ENCODE measurements around the gene SLF1.
"Not testable (repeated sequence)": the region's sequence is repeated elsewhere in the genome, so short reads cannot be mapped to it uniquely, and the experiment has no call there.

The SLF1 gene

DNA sequence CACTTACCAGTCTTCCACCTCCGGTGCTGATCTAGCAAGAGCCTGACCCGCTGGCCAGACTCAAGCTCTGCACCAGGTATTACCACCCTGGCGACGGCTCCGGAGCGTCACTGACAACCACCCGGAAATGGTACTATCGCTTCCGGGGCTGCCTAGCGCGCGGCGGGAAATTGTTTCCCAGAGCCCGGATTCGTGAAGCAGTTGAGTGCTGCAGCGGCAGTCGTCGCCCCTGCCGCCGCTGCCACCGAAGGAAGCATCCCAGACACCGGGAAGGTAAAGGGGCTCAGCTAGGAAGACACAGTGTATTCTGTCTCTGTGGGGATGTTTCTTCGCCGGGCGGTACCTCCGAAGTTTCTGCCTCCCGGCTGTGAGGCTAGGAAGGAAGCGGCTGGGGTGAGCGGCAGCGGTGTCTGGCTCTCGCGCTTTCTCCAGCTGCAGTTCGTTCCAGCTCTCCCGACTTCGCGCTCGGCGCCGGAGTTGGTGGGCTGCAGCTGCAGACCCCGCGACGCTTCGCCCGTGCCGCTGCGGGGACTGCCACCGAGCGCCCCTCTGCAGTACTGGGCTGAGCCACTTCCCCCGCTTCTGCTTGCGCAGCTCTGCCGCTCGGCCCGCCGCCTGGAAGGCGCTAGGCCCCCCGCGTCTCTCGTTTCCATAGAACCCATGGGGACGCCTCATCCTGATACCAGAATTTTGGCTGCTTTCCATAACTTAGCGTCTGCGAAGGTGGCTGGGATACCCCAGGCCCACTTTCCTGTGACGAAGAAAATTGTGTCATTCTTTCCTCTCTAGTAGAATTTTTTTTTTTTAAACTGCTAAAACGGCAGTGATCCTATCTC, at the start of gene SLF1, which contains the start of gene KIAA0825:
Gene SLF1, plus strand, starts transcription at position 177 of the 836 bp plus-strand sequence. CDS start 10,142 bp downstream, outside the sequence.
Gene KIAA0825, minus strand, starts transcription at position 112 of the 836 bp plus-strand sequence. CDS start 81,478 bp downstream, outside the sequence.
- DNase-seq (ENCODE audit: low spot score) = peak; percentile 92

DNA sequence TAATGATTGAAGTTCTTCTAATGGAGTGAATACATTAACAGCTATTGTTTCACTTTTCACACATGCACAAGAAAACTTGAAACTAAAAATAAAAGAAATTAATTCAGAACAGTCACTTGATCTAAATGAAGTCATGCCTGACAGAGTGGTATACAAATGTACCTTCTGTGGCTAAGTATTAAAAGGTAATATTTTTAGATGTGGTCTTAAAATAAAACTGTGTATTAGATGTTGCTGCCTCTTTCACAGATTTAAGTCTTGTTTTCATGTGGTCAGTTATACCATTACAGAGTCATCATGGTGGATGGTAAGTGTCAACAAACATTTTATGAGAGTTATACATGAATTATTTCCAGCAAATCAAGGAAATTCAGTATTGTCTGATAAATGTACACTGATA, 47.1 kb upstream of the SLF1 start:
- no peak for DNase-seq (ENCODE audit: low spot score)

DNA sequence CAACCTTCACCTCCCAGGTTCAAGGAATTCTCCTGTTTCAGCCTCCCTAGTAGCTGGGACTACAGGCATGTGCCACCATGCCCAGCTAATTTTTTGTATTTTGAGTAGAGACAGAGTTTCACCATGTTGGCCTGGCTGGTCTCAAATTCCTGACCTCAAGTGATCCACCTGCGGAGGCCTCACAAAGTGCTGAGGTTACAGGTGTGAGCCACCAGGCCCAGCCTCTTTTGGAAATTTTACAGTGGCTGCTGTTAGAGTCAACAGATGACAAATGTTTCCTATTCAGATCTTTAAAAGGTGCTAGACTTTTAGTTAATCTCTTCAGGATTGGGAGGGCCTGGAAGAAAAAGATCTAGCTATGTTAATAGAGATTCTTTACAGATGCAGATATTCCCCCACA, 45.1 kb upstream of the SLF1 start:
- DNase-seq (ENCODE audit: low spot score) = not testable (repeated sequence)

DNA sequence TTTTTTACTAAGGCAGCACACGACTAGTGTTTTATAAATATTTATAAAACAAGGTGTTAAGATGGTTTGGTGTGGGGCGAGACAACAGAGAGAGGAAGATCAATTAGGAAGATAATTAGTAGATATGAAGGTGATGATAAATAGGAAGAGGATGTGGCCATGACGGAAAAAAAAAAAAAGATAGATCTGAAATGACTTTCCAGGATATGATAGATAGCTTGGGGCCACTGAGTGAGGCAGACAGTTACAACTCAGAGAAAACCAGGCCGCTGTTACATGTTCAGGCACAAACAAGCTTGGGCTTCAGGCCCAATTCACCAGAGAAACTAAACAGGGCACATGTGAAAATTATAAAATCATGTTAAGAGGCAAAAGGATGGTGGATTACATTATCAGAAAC, 43.3 kb upstream of the SLF1 start:
- no peak for DNase-seq (ENCODE audit: low spot score)

DNA sequence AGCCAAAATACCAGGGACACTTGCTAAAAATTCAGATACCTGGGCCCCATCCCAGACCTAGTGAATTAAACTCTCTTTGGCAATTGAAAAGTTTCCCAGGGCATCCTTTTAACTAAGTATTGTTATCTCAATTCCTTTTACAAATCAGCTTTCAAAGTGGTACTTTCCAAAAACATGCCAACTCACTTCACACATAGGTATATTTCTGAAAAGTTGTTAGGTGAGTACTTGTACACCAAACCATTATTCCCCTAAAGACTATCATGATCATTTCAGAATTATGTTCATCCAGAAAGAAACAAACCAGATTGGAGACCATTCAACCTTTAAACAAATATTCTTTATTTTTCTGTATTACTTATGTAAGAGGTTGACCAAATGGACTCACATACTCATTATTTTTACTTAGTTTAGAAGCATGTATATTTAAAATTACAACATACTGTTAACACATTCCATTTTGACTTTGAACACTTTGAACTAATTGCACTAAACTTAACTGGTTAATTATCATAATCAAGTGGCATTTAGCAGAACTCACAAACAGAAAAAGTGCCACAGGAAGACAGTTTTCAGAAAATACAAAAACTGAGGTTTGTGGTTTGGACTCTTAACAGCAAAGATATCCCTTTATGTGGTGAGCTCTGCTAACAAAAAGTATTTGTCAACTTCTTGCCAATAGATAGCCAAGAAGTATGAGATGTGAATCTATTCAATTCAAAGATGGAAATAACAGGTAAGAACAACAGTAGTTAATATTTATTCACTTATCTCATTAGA, 40.8 kb upstream of the SLF1 start:
- DNase-seq (ENCODE audit: low spot score) = no peak

DNA sequence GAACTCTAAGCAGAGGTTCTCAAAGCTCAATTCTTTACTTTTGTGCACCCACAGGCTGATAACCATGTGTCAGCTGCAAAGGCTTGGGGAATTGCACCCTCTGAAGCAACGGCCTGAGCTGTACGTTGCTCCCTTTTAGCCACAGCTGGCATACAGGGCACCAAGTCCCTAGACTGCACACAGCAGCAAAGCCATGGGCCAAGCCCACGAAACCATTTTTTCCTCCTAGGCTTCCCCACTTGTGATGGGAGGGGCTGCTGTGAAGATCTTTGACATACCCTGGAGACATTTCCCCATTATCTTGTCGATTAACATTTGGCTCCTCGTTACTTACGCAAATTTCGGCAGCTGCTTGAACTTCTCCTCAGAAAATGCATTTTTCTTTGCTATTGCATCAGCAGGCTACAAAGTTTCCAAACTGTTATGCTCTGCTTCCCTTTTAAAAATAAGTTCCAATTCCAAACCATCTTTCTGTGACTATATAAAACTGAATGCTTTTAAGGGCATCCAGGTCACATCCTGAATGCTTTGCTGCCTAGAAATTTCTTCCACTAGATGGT, 23.1 kb upstream of the SLF1 start:
- no peak for DNase-seq (ENCODE audit: low spot score)

DNA sequence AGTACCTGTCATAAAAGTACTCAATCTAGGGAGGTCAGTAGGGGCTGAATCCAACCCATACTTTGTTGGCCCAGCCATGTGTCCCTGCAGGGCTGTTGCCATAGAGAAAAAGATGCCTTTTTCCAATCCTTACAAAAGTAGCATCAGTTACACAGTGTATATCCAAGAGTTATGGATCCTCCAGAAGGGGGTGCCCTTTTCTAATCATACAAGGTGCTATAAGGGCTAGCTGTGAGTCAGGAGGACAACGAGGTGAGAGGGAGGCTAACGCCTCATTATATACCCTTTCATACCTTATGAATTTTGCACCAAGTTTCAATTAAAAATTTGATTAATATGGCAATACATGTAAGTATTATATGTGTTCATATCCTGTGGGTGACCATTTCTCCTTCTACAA, 4.9 kb upstream of the SLF1 start:
- DNase-seq (ENCODE audit: low spot score) = no peak

DNA sequence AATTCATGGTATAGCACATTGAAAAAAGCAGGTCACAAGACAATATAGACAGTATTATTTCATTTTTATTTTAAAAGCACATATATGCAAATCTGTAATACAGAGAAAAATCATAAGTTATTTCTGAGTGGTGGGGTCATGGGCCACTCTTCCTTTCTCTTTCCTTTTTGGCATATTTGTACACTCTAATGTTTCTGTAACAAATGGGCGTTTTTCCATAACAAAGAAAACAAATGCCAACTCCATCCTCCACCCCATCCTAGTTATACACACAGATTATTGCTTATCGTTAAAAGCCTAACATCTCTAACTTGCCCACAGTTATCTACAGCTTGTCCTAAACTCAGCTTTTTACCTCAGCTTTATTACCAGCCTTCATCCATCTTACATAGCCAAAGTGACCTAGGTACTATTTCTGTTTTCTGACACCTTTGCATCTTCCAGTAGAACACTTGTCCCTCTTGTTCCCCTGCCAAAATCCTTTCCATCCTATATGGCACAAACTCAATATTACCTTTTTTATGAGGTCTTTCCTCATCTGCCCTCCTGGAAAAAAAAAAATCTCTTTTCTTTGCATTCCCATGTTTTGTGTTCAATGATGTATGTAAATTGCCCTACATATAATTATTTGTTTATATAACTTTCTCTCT, 4.2 kb upstream of the SLF1 start:
- no peak for DNase-seq (ENCODE audit: low spot score)

DNA sequence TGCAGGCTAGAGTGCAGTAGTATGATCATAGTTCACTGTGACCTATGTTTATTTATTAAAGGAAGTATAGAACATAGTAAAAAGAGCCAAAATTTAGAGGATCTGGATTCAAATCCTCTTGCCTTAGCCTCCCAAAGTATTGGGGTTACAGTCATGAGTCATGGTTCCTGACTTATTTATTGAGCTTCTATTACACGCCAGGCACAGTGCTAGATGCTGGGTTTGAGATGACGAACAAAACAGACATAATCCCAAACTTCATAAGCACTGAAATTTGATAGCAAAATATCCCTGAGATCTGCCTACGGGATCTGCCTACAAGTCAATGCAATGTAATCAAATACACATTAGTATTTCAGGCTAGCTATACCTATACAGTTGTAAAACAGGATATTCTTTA, 2.6 kb upstream of the SLF1 start:
- no peak for DNase-seq (ENCODE audit: low spot score)

DNA sequence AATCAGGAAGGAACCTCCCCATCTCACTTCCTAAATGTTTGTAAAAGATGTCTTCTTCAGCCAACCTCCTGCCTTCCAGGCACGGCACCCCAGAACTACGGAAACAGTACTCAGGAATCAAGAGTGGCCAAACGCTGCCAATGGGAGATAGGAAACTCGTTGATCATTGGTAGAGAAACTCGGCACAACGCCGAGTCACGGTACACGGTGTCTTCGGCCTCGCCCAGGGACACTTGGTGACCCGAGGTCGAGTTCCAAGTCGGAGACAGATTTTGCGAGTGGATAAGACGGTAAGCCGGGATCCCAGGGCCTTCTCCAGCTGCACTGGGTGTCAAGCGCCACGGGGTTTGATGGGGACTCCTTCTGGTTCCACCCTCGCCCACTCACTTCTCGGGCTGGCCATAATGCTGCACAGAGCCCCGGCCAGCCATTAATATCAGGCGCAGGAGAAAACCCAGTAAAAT, 408 bp upstream of the SLF1 start:
- DNase-seq (ENCODE audit: low spot score) = peak; percentile 85

DNA sequence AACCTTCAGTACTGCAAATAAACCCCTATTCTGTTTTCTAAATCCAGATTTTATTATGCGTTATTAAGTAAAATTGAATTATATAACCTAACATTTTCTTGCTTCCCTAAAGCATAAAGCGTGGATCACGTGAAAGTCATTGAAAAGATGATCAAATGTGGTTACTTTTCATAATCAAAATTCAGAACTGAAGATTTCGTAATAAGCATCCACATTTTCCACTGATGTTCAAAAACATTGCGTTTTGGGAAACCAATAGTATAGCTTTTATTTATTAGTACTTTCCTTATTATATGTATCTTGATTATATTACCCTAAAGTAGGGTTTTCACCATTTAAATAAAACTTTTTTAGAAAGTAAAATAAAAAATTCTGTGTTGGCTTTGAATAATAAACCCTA, 1.8 kb downstream of the SLF1 start:
- DNase-seq (ENCODE audit: low spot score) = no peak

DNA sequence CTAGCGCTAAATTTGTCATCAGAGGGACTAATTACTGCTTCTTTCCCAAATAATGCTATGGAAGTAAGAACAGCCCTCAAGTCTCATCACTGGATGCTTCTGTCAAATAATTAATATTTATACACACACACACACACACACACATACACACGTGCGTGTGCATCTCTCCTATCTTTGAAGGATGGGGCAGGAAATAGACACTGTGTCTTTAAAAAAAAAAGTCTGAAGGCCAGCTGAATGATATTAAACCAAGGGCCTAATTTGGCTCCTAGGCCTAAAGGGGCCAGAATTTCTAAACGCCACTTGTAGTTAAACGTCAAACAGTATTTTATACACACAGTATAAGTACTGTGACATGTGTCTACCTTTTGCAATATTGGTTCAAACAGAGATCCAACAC, 3.3 kb downstream of the SLF1 start:
- DNase-seq (ENCODE audit: low spot score) = no peak

DNA sequence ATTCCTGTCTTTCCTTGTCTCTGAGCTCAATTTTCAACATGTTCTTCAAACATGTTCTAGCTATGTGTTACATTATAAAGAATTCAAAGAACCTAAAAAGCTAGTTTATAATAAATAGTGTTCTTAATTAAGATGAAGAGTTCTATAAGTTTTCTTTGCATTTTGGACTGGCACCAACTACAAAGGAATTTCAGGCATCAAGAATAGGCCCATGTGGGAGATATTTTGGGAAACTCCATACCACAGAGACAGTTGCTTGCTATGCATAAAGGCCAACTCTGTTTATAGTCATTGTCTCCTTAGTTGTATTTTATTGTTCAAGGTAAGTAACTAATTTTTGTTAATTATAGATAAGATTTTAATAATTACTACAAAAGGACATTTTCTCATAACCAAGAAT, 4.5 kb downstream of the SLF1 start:
- DNase-seq (ENCODE audit: low spot score) = no peak

DNA sequence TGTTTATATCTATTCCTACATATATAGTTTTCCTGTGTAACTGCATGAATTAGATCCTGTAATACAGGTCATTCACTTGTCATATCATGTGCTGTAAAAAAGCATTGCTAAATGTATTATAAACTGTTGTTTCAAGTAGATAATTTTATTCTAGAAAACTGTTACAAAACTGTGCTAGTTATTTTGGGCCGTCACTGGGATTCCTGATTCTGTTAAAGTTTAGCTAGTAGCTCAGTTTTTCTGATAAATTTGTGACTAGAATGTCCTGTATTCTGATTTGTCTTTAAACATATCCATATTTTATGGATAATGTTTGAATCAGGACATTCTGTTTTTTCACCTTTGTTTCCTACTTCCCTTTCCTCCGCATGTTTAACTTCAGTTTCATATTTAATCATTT, 5.4 kb downstream of the SLF1 start:
- DNase-seq (ENCODE audit: low spot score) = no peak

DNA sequence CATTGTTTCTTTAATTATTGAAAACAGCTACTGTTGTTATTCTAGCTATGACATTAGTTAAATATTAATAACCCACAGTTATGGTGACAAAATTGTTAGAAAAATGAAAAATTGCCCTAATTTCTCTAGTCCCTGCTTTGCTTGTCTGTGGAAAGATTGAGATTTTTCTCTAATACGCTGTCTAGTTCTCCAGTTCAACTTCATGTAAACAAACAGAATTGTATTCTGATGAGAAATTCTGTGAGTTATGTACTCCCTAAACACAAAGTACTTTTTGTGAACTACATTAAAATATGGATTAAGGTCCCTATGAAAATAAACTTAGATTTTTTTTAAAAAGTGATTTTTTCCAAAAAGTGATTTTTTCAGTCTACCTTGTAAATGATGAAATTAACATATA, 8.7 kb downstream of the SLF1 start:
- DNase-seq (ENCODE audit: low spot score) = no peak

DNA sequence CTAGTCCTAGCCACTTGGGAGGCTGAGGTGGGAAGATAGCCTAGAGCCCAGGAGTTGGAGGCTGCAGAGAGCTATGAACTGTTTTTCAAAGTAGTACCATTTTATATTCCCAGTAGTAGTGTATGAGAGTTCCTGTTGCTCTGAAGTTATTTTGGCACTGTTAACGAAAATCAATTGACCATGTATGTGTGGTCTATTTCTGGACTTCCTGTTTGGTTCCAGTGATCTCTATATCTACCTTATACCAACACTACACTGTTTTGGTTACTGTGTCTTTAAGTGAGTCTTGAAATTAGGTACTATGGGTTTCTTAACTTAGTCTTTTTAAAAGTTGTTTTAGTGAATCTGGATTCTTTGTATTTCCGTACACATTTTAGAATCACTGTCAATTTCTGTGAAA, 13.6 kb downstream of the SLF1 start:
- DNase-seq (ENCODE audit: low spot score) = no peak

DNA sequence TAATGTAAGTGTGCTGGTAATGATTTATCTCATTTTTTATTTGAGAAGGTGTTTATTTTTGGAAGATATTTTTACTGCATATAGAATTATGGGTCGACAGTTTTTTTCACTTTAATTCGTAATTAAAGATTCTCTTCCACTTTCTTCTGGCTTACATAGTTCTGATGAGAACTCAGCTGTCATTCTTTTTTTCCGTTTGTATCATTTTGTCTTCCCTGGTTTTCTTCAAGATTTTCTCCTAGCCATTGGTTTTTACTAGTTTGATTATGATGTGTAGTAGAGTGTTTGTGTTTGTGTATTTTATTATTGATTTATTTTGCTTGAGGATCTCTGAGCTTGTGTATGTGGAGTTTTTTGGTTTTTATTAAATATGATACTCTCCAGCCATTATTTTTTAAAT, 21.7 kb downstream of the SLF1 start:
- DNase-seq (ENCODE audit: low spot score) = no peak

DNA sequence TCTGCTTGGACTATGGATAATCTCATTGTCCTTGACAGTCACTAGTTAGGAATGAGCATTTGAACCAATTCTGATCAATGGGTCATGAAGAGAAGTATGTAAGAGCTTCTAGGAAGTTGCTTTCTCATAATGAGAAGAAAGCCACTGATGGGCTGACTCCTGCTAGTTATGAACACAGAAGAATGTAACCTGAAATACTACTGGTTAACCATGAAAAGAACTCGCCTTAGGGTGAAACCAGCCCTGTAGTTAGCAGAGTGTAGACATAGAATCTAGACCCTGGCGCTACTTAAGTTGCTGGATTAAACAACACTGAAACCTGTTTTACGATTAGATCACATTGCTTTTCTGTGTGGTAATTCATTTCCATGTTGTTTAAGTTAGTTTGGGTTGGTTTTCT, 26.6 kb downstream of the SLF1 start:
- DNase-seq (ENCODE audit: low spot score) = no peak

DNA sequence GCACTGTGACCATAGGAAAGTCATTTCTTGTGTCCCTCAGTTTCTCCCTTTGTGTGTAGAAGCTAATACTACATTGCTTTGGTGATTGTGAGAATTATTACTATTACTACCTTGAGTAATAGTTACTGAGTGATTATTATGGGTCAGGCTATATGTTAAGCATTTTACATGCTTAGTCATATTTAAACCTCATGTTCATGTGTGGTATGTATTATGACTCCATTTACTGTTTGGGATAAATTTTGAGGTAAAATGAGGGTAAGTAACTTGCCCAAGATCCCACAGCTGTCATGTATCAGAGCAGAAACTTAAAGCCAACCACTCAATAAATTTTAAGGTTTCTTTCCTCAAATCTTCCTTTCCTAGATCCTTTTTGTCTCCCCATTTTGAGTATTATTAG, 28.3 kb downstream of the SLF1 start:
- DNase-seq (ENCODE audit: low spot score) = no peak

DNA sequence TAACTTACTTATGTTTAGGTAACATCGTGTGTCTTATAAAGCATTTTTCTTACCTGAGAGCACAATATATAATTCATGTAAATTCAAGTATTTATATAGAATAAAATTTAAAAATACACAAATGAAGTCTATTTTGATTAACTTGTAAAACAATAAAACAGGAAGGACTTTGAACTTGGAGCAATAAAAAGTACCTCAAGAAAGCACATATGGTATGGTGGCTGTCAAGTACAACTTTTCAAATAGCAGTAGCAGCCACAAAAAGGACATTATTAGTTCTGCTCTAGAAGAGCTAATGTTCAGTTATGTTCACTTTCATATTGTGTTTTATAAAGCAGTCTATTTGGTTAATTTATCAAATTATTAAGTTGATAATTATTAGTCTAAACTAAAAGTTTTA, 31.4 kb downstream of the SLF1 start:
- no peak for DNase-seq (ENCODE audit: low spot score)

DNA sequence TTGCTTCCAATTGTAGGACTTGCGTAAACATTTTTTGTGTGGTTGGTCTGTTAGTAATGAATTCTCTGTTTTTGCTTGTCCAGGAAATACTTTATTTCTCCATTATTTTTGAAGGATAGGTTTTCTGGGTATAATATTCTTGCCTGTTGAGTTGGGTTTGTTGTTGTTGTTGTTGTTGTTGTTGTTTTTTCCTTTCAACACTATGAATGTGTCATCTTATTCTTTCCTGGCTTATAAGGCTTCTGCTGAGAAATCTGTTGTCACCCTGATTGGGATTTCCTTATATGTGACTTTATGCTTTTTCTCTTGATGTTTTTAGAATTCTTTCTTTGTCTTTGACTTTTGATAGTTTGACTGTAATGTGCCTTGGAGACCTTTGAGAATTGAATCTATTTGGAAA, 39.8 kb downstream of the SLF1 start:
- DNase-seq (ENCODE audit: low spot score) = no peak

DNA sequence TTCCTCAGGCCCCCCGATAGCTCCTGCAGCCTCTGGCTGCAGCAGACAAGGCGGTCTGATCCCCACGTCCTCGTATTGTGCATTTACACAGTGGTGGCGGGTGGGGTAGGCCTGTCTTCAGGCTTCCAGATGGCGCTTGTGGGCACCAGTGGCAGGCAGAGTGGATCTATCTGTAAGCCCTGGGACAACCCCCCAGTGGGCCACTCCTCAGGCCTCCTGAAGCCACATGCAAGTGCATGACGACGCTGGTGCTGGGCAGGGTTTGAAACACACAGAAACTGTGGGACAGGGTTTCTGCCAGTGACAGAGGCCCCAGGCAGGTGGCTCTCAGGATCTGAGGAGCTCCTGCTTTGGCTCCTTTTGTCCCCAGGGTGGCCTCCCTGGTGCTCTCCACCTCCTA, 42.0 kb downstream of the SLF1 start:
- DNase-seq (ENCODE audit: low spot score) = no peak

All from RKO (cell line).